ENCODE results near the gene ABCA7.

DNA sequence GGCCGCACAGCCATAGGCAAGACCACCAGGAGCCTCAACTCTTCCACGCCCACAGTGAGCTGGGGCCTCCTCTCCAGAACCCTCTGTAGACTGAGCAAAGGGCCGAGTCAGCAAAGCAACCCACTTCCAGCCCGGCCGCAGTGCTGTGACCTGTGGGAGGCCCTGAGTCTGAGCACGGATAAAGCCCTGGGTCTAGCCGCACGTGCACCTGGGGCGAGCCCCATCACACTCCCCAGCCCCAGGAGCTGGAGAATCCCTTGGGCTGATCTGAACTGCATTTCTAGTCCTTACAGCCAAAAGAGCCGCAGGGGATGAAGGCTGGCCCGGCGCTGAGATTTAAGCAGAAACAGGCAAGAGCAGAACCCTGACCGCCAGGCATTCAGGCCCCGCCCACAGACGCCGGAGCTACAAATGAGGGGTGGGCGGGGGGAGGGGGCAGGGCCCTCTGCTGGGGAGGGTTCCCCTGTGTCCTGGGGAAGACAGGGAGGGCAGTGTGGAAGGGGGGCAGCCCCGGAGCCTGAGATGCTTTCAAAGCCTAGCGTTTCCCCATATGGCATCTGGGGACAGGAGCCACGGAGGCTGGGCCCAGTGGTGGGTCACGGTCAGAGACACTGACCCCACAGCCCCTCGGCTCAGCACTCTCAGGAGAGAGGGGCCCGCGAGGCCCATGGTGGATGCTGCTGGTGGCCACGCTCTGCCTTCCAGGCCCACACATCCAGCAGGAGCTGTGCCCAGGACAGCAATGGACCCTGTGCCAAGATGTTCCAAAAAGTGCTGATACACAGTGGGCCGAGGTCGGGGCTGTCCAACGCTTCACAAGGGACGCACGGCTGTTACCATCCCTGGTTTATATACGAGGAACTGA, 23.9 kb upstream of the ABCA7 start:
- TF ChIP-seq, protein P1, sequence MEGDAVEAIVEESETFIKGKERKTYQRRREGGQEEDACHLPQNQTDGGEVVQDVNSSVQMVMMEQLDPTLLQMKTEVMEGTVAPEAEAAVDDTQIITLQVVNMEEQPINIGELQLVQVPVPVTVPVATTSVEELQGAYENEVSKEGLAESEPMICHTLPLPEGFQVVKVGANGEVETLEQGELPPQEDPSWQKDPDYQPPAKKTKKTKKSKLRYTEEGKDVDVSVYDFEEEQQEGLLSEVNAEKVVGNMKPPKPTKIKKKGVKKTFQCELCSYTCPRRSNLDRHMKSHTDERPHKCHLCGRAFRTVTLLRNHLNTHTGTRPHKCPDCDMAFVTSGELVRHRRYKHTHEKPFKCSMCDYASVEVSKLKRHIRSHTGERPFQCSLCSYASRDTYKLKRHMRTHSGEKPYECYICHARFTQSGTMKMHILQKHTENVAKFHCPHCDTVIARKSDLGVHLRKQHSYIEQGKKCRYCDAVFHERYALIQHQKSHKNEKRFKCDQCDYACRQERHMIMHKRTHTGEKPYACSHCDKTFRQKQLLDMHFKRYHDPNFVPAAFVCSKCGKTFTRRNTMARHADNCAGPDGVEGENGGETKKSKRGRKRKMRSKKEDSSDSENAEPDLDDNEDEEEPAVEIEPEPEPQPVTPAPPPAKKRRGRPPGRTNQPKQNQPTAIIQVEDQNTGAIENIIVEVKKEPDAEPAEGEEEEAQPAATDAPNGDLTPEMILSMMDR (IDR thresholded peaks at IDR 0.05) = no peak
- no peak for TF ChIP-seq POLR2A (IDR thresholded peaks at IDR 0.05)

Data from right lobe of liver (tissue), 4 donors.